ENCODE data around the gene HOXD11.

The HOXD11 gene

GRCh38 chr2:176078541-176079284 is 28.4 kb upstream of the HOXD11 start:
- DNase-seq = no peak
- Mint-ChIP-seq H3K27me3 (peaks cover 92% of the 10 kb centered on the region), H3K4me3 (no peak overlapping the region), H3K27ac (peak overlapping the region in 1 of 2 donors; percentile 82), H3K4me1 (peaks cover 36% of the 10 kb centered on the region), H3K9me3 (peaks cover 13 to 48% of the 10 kb centered on the region in 2 donors)
- ATAC-seq = no peak

DNA sequence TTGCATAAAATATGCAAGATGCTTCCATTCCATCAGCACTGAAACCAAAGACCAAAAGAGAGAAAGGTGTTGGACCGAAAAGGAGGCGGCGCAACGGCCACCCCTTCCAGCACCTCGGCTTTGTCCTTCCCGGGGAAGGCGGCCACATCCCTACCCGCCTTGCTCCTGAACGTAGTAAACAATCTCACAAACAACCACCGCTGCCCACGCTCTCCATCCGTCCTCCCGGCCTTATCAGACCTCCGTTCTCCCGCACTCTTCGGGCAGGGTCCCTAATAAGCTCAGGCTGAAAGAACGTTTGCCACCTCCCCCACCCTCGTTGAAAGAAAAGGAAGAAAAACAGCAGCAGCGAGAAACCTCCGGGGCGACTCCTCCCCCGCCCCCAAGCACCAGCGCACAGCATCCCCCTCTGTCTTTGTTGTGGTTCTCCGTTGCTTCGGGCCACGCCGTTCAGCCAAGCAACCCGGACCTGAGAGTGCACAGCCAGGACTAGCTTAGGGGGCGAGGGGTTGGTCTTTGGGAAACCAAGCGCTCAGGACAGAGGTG is 27.7 kb upstream of the HOXD11 start:
- no peak for DNase-seq
- no peak for ATAC-seq
- peak overlapping the region in 1 of 2 donors; percentile 82 for H3K27ac Mint-ChIP-seq
- peak overlapping the region; percentile 36 to 81 for H3K4me3 Mint-ChIP-seq
- H3K27me3 Mint-ChIP-seq = peaks cover 92% of the 10 kb centered on the region
- peaks cover 17 to 54% of the 10 kb centered on the region in 2 donors for H3K9me3 Mint-ChIP-seq
- peaks cover 36% of the 10 kb centered on the region for H3K4me1 Mint-ChIP-seq

- Mint-ChIP-seq H3K9me3 (peaks cover 17 to 56% of the 10 kb centered on the region in 2 donors), H3K27me3 (peaks cover 92% of the 10 kb centered on the region), H3K4me3 (peak overlapping the region; percentile 36 to 81), H3K4me1 (peaks cover 40% of the 10 kb centered on the region), H3K27ac (peak overlapping the region in 1 of 2 donors; percentile 82)
- ATAC-seq (peak; percentile 54), DNase-seq (no peak)
Observed at GRCh38 chr2:176079831-176080539, 27.1 kb upstream of the HOXD11 start.

DNA sequence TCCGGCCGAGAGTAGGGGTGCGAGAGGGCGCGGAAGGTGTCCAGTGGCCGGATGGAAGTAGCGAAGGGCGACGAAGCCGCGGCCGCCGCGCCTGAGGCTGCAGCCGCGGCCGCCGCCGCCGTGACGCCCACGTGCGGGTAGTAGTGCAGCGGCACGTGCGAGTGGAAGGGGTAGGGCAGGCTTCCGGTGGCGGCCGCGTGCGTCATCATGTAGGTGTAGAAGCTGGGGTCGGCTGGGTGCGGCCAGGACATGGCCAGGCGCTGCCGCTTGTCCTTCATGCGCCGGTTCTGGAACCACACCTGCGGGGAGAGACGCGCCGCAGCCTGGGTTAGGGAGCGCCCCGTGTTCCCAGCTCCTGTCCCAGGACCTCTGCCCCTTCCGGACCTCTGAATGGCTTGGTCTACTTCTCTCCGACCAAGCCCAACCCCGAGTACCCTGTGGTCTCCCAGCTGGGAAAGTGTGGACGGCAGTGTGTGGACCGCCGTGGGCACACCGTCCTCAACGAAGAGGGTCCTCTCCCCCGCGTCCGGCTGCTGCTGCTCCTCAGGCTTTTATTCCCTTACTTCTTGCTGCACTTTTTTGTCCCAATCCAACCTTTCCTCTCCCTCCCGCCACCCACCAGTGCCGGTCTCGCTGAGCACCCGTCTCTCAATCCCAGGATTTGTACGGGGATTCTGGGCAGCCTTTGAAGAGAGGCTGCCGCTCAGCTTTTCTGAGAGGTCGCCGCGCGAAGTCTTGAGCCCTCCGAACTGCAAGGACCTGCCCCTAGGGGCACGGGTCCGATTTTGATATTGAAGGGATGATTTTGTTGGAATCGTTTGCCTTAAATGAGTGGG is 26.3 kb upstream of the HOXD11 start:
- H3K4me1 Mint-ChIP-seq = peaks cover 43% of the 10 kb centered on the region
- peaks cover 17 to 52% of the 10 kb centered on the region in 2 donors for H3K9me3 Mint-ChIP-seq
- DNase-seq (no peak), ATAC-seq (peak; percentile 31)
- peak overlapping the region in 1 of 2 donors; percentile 87 for H3K27ac Mint-ChIP-seq
- peak overlapping the region in 1 of 2 donors; percentile 52 for H3K4me3 Mint-ChIP-seq
- peaks cover 92% of the 10 kb centered on the region for H3K27me3 Mint-ChIP-seq

- DNase-seq (no peak), ATAC-seq (no peak)
- peaks cover 43% of the 10 kb centered on the region for H3K4me1 Mint-ChIP-seq
- peak overlapping the region in 1 of 2 donors; percentile 87 for H3K27ac Mint-ChIP-seq
- peak overlapping the region in 1 of 2 donors; percentile 62 for H3K4me3 Mint-ChIP-seq
- peaks cover 16 to 45% of the 10 kb centered on the region in 2 donors for H3K9me3 Mint-ChIP-seq
- H3K27me3 Mint-ChIP-seq = peaks cover 92% of the 10 kb centered on the region
Observed at GRCh38 chr2:176081376-176081836, 25.7 kb upstream of the HOXD11 start.

DNA sequence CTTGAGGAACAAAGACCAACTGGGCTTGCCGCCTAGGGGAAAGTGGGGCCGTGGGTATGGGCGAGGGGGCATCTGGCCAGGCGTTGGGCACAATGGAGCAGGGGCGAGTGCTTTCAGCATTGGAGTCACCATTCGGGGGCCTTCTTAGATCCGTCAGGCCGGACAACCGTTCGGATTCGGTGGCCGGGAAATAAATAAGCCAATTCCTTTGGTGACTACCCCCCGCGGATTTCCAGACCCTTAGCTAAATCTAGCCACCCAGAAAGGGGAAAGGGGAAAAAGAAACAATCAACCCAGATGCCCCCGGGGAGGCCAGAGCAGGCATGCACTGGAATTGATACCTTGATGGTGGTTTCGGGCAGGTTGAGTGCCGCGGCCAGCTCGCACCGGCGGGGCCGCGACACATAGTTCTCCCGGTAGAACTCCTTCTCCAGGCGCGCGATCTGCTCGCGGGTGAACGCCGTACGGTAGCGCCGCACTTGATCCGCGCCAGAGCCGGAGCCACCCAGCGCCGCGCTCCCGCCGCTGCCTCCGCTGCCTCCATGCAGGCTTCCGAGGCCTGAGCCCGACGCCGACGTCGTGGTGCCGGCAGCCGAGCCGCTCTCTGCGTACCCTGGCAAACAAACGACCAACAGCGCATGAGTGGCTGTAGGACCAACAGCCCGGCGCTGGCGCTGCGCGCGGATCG is 25.1 kb upstream of the HOXD11 start:
- ATAC-seq (no peak), DNase-seq (no peak)
- H3K9me3 Mint-ChIP-seq = peaks cover 12 to 45% of the 10 kb centered on the region in 2 donors
- peaks cover 92% of the 10 kb centered on the region for H3K27me3 Mint-ChIP-seq
- H3K4me3 Mint-ChIP-seq = peak overlapping the region in 1 of 2 donors; percentile 62
- H3K4me1 Mint-ChIP-seq = peaks cover 43% of the 10 kb centered on the region
- H3K27ac Mint-ChIP-seq = peak overlapping the region in 1 of 2 donors; percentile 93

DNA sequence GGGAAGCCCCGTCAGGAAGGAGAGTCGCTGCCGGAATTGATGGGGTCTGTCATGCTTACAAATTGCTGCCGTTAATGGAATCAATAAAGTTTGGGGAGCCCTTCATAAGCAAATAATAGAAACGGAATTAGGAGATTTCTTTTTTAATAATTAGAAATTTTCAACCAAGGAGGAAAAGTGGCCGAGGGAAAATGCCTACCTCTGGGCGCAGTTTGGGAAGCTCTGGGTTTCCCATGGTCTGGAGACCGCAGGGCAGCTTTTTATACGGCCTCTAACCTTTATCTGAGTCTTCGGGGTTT is 24.6 kb upstream of the HOXD11 start:
- Mint-ChIP-seq H3K9me3 (peaks cover 12 to 49% of the 10 kb centered on the region in 2 donors), H3K4me1 (peaks cover 43% of the 10 kb centered on the region), H3K4me3 (no peak overlapping the region), H3K27me3 (peaks cover 93% of the 10 kb centered on the region), H3K27ac (peak overlapping the region in 1 of 2 donors; percentile 93)
- ATAC-seq = no peak
- DNase-seq = no peak

DNA sequence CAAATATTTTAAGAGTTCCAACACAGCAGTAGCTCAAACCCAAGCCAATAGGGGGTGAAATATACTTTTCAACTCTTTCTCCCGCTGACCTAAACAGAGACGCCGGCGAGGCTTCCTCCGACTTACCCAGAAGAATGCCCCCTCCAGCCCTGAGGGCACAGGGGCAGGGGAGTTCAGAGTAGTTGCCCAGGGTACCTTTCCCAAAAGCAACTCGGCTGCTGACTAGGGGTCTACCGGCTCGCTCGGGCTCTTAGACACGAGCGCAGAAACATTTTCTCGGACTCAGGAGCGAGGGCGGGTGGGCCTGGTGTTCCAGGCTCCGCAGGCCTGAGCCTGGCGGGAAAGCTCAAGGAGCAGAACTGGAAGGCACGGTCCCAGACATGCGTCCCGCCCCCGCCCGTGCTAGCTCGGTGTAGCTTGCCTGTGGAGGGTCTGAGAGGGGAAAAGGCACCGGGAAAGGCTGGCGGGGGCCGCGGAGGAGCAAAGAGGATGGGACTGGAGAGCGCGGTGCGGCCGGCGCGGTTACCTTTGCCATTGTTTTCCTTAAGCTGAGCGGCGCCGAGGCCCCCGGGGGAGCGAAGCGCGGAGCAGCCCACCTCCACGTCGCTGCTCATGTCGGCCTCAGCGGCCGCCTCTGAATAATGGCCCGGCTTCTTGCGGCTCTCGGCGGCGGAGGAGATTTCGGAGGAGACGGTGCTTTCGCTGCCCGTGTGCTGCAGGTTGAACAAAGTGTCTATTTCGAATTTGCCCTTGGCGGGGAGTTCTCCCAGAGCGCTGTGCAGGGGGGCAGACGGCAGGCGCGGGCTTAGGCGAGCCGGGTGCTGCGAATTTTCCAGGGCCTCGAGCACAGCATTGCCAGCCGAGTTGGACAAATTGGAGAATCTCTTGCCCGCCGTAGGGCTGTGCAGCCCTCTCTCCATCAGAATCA is 24.0 kb upstream of the HOXD11 start:
- peak overlapping the region in 1 of 2 donors; percentile 55 for H3K4me3 Mint-ChIP-seq

DNA sequence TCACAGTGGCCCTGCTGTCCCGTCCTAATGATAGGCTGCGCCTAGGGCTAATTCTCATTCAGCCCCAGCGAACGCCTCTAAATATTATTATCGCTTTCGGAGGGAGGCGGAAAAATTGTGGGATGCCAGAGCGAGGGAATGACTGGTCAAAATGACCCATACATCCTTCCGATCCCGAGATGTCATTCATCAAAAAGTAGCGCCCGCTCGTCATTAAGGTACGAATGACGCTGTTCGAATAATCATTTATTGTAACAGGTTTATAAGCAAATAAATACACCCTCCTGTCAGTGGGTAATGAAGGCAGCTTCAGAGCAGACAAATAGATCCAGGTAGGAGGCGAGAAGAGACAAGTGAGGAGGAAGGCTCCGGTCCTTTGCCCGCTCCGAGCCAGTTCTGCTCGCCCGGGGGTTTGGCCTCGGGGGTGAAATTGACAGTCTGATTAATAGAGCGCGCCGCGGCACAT is 23.3 kb upstream of the HOXD11 start, which contains the start of gene EVX2:
EVX2 (minus strand) TSS at position 167 of the 466 bp plus-strand sequence. CDS start 186 bp downstream, outside the sequence.
- peak within 1 kb of the TSS in 1 of 2 donors; percentile 93 for H3K27ac Mint-ChIP-seq
- H3K9me3 Mint-ChIP-seq = peaks cover 8 to 43% of the 10 kb centered on the region in 2 donors
- no peak for ATAC-seq
- no peak for DNase-seq
- peaks cover 47% of the 10 kb centered on the region for H3K4me1 Mint-ChIP-seq
- H3K4me3 Mint-ChIP-seq = peak within 1 kb of the TSS; percentile 15 to 55
- H3K27me3 Mint-ChIP-seq = peaks cover 97% of the 10 kb centered on the region

More for the DNA sequence above, 24.0 kb upstream of the HOXD11 start:
- ATAC-seq = no peak
- no peak for DNase-seq
- Mint-ChIP-seq H3K27ac (peak overlapping the region in 1 of 2 donors; percentile 93), H3K9me3 (peaks cover 12 to 49% of the 10 kb centered on the region in 2 donors), H3K4me1 (peaks cover 45% of the 10 kb centered on the region), H3K27me3 (peaks cover 97% of the 10 kb centered on the region)

DNA sequence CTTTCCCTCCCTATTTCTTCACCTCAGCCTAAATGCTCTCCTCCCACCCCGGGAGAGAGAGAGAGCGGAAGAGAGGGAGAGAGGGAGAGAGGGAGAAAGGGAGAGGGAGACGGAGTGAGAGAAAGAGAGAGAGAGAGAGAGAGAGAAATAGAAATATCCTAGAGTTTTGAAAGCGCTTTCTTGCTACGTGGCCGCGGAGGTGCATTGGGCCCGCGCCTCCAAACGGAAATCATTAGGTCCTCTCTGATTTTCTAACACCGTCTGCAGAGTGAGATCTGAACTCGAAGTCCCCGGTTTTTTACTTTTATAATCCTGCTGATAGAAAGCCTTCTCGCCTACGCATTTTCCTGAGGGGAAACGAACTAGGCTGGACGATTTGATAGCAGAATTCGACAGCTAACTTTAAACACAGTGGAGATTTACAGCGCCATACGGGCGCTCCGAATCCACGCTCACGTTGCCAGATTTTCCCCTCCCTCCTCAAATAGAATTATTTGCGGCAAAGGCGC is 22.4 kb upstream of the HOXD11 start:
- Mint-ChIP-seq H3K4me3 (no peak overlapping the region), H3K27me3 (peaks cover 97% of the 10 kb centered on the region), H3K27ac (peak overlapping the region in 1 of 2 donors; percentile 23), H3K4me1 (peaks cover 39% of the 10 kb centered on the region), H3K9me3 (peaks cover 8 to 35% of the 10 kb centered on the region in 2 donors)
- DNase-seq = no peak
- ATAC-seq = no peak

DNA sequence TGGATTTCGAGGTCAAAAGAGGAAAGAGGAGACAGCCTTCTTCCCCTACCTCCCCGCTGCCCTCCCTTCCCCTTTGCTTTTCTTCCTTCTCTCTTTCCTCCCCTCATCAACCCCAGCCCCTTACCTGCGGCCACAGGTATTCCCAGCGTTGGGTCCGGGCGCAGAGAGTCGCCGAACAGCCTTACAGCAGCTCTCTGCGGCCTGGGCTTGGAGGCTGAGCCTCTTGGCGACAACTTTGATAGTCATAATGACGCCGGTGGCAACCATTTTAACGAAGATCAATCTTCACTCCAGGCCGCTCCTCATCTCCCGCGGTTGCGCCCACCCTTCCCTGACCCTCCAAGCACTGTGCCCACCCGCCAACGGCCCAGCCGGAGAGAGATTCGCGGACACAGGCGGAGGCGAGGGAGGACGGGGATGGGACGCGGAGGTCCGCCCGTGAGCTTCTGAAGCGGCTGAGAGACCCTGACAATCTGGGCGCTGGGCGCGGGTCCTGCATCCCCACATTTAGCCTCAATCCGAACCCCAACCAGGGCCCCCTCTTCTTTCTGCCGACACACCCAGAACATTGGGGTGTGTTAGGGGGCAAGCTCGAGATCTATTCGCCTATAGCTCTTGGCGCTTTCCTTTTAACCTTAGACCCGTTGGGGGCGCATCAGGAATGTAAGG is 21.8 kb upstream of the HOXD11 start:
- ATAC-seq (no peak), DNase-seq (no peak)
- peak overlapping the region in 1 of 2 donors; percentile 23 for H3K27ac Mint-ChIP-seq
- H3K4me1 Mint-ChIP-seq = peaks cover 37% of the 10 kb centered on the region
- H3K9me3 Mint-ChIP-seq = peaks cover 8 to 34% of the 10 kb centered on the region in 2 donors
- peaks cover 100% of the 10 kb centered on the region for H3K27me3 Mint-ChIP-seq
- peak overlapping the region in 1 of 2 donors; percentile 29 for H3K4me3 Mint-ChIP-seq

GRCh38 chr2:176085861-176086771 is 21.0 kb upstream of the HOXD11 start:
- DNase-seq (no peak), ATAC-seq (no peak)
- Mint-ChIP-seq H3K27ac (no peak overlapping the region), H3K4me3 (peak overlapping the region in 1 of 2 donors; percentile 53), H3K4me1 (peaks cover 29% of the 10 kb centered on the region), H3K27me3 (peaks cover 100% of the 10 kb centered on the region), H3K9me3 (peaks cover 8 to 30% of the 10 kb centered on the region in 2 donors)
